RWPE2 (cell line): Measurements from ENCODE around the gene GNAI3.

Experiments used
- ATAC-seq: fragments of 200-7000 bp; cut with Tn5 transposase; 3 replicates; pipeline ENCODE4 v1.9.1; 2021; ENCODE audit warnings: low read depth
- DNase-seq: peaks from one replicate; pipeline ENCODE4 v3.0.0-alpha.2; 2020; ENCODE audit warnings: low spot score
- H3K27ac ChIP-seq: fragments of 450-650 bp; 2 replicates; pipeline ENCODE4 v1.5.1; 2017; ENCODE audit warnings: mild to moderate bottlenecking; ENCODE audit not compliant: poor library complexity, severe bottlenecking
- H3K27me3 ChIP-seq: fragments of 250-450 bp; sonication (Bioruptor Pico); 2 replicates; pipeline ENCODE4 v1.5.1; 2021; ENCODE audit warnings: mild to moderate bottlenecking, moderate library complexity; ENCODE audit not compliant: insufficient read depth, poor library complexity, severe bottlenecking
- H3K36me3 ChIP-seq: fragments of 250-450 bp; sonication (Bioruptor Pico); 2 replicates; pipeline ENCODE4 v1.5.1; 2020; ENCODE audit warnings: low read depth, mild to moderate bottlenecking, moderate library complexity
- H3K4me1 ChIP-seq: fragments of 250-450 bp; sonication (Bioruptor Pico); 2 replicates; pipeline ENCODE4 v1.5.1; 2021; ENCODE audit warnings: mild to moderate bottlenecking, moderate library complexity; ENCODE audit not compliant: insufficient read depth, poor library complexity, severe bottlenecking
- H3K4me3 ChIP-seq: fragments of 250-450 bp; sonication (Bioruptor Pico); 2 replicates; pipeline ENCODE4 v1.5.1; 2021; ENCODE audit warnings: mild to moderate bottlenecking, moderate library complexity; ENCODE audit not compliant: severe bottlenecking
- H3K9me3 ChIP-seq: fragments of 250-450 bp; sonication (Bioruptor Pico); 2 replicates; pipeline ENCODE4 v1.5.1; 2021; ENCODE audit warnings: mild to moderate bottlenecking, moderate library complexity; ENCODE audit not compliant: severe bottlenecking
- TF ChIP-seq, protein P1 (sequence below): fragments of 450-650 bp; IDR thresholded peaks from one replicate; pipeline ENCODE4 v1.5.1; 2017; ENCODE audit warnings: mild to moderate bottlenecking, moderate library complexity; ENCODE audit not compliant: poor library complexity, severe bottlenecking

Gene GNAI3

GRCh38 chr1:109598655-109599054, 50.2 kb downstream of the GNAI3 start:
- no peaks in the 10 kb centered on the region for H3K27me3 ChIP-seq
- H3K9me3 ChIP-seq: no peaks in the 10 kb centered on the region
- no peak overlapping the region for H3K27ac ChIP-seq
- H3K36me3 ChIP-seq: peaks cover 60% of the 10 kb centered on the region
- no peak overlapping the region for H3K4me3 ChIP-seq
- DNase-seq: no peak
- TF ChIP-seq, protein P1, sequence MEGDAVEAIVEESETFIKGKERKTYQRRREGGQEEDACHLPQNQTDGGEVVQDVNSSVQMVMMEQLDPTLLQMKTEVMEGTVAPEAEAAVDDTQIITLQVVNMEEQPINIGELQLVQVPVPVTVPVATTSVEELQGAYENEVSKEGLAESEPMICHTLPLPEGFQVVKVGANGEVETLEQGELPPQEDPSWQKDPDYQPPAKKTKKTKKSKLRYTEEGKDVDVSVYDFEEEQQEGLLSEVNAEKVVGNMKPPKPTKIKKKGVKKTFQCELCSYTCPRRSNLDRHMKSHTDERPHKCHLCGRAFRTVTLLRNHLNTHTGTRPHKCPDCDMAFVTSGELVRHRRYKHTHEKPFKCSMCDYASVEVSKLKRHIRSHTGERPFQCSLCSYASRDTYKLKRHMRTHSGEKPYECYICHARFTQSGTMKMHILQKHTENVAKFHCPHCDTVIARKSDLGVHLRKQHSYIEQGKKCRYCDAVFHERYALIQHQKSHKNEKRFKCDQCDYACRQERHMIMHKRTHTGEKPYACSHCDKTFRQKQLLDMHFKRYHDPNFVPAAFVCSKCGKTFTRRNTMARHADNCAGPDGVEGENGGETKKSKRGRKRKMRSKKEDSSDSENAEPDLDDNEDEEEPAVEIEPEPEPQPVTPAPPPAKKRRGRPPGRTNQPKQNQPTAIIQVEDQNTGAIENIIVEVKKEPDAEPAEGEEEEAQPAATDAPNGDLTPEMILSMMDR: no peak
- H3K4me1 ChIP-seq: peaks cover 19% of the 10 kb centered on the region
- no peak for ATAC-seq

DNA sequence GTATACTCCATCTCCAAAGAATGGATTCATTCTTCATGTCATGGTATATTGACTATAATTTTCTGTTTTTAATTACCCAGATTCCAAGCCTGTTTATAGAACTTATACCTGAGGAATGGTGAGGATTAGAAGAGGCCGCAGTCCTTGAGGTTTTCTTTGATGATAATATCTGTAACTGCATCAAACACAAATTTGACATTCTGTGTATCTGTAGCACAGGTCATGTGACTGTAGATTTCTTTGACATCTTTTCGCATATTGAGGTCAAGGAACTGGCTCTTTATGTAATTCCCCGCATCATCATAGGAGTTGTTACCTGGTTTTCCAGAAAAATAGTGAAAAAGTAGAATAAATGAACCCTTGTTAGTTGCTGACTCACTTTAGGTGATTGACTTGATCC, 54.8 kb downstream of the GNAI3 start:
- no peaks in the 10 kb centered on the region for H3K9me3 ChIP-seq
- no peak overlapping the region for H3K27ac ChIP-seq
- H3K36me3 ChIP-seq: peaks cover 20% of the 10 kb centered on the region
- no peaks in the 10 kb centered on the region for H3K4me1 ChIP-seq
- no peaks in the 10 kb centered on the region for H3K27me3 ChIP-seq
- DNase-seq (no peak), ATAC-seq (no peak)
- TF ChIP-seq, protein P1: no peak
- no peak overlapping the region for H3K4me3 ChIP-seq

GRCh38 chr1:109605381-109605780, 57.0 kb downstream of the GNAI3 start:
- Histone ChIP-seq H3K36me3 (peaks cover 6% of the 10 kb centered on the region), H3K27ac (no peak overlapping the region), H3K27me3 (no peaks in the 10 kb centered on the region), H3K9me3 (no peaks in the 10 kb centered on the region), H3K4me3 (no peak overlapping the region), H3K4me1 (no peaks in the 10 kb centered on the region)
- TF ChIP-seq, protein P1: no peak
- DNase-seq: no peak
- ATAC-seq: no peak

- ATAC-seq: no peak
- Histone ChIP-seq H3K27ac (no peak overlapping the region), H3K9me3 (no peaks in the 10 kb centered on the region), H3K4me3 (no peak overlapping the region), H3K36me3 (no peaks in the 10 kb centered on the region), H3K27me3 (no peaks in the 10 kb centered on the region), H3K4me1 (no peaks in the 10 kb centered on the region)
- no peak for DNase-seq
- TF ChIP-seq, protein P1: no peak
Observed at GRCh38 chr1:109609881-109610280, 61.5 kb downstream of the GNAI3 start.

DNA sequence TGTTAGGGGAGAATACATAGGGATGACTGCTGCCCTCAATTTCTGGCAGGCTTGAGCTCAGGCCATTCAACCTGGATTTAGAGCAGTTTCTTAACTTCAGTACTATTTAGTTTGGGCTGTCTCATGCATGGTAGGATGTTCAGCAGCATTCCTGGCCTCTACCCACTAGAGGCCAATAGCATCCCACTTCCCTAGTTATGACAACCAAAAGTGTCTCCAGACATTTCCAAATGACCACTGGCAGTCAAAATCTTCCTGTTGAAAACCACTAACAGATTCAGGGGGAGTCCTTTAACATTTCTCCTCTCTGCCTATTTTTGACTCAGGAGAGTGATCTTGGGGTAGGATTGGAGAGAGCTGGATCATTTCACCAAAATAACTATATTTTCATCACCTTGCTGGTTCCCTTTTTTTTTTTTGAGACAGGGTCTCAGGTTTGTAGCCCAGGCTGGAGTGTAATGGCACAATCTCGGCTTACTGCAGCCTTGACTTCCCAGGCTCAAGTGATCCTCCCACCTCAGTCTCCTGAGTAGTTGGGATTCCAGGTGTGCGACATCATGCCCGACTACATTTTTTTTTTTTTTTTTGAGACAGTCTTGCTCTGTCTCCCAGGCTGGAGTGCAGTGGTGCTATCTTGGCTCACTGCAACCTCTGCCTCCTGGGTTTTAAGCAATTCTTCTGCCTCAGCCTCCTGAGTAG, 62.3 kb downstream of the GNAI3 start:
- Histone ChIP-seq H3K9me3 (no peaks in the 10 kb centered on the region), H3K27me3 (no peaks in the 10 kb centered on the region), H3K4me1 (no peaks in the 10 kb centered on the region), H3K4me3 (no peak overlapping the region), H3K27ac (no peak overlapping the region), H3K36me3 (no peaks in the 10 kb centered on the region)
- DNase-seq: no peak
- TF ChIP-seq, protein P1: no peak
- ATAC-seq: peak; percentile 14; the same call in 1 of the 3 replicates
